NCI-H345 (cell line): ENCODE measurements around the gene WDR48.
"Not testable (repeated sequence)": the region's sequence is repeated elsewhere in the genome, so short reads cannot be mapped to it uniquely, and the experiment has no call there.

Experiments used
- DNase-seq: peaks from one replicate; lab custom pipeline; 2025; lab: John Stamatoyannopoulos, UW

WDR48 gene

DNA sequence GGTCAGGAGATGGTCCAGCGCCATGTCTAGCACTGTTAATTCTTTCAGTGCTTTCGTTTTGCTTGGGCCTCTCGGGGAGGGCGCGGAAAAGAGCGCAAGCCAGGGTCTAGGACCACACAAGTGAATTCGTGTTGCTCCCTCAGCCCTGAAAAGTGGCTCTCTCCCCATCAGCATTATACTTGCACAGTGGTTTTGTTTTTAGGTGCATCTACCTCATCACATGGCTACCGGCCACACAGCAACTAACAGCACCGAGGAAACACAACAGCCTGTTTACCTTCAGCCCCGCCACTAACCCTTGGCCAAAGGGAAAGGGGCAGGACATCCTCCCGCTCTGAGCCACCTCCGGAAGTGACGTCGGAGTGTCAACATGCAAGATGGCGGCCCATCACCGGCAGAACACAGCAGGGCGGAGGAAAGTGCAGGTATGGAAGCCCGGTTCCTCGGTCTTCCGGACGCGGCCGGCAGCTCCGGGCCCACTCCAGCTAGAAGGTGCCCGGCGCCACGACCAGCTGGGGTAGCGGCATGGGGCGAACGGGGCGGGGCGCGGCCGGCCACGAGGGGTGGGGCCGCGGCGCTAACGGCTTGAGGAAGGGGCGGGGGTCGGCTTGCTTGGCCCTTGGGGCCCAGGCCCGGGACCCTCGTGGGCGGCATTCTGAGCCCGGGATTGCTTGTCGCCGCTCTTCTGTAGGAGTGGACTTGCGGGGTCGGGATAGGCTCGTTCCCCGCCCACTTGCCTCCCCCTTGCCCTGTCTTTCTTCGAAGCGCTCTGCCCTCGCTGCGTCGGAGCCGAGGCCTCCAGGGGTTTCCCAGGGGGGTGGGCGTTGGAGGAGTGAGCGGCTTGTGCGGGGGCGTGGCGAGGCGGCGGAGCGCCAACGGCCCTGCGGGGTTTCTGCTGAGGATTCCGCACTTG is at the start of gene WDR48, which contains the start of gene SCN11A:
WDR48 (plus strand) TSS at position 368 of the 913 bp plus-strand sequence; CDS start at position 378, 10 bp downstream.
SCN11A (minus strand) TSS at position 296 of the 913 bp plus-strand sequence. CDS start 101,582 bp downstream, outside the sequence.
- DNase-seq = peak; percentile 89

DNA sequence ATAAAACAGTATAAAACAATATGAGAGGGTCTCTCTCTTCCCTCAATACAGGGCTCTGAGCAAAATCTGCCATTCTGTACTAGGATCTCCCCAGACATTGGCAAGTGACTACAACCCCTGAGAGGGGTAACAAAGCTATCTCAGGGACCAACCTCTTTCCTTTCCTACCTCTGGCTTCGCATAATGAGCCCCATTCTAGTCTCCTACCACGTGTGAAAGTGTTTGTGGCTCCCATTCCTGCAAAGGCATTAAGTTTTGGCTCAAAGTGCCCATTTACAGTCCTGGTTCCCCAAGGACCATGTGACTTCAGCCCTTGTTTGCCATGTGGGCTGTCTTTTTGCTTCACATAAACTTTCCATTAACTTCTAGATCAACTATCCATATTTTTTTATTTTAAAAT is 46.5 kb upstream of the WDR48 start:
- DNase-seq = no peak

DNA sequence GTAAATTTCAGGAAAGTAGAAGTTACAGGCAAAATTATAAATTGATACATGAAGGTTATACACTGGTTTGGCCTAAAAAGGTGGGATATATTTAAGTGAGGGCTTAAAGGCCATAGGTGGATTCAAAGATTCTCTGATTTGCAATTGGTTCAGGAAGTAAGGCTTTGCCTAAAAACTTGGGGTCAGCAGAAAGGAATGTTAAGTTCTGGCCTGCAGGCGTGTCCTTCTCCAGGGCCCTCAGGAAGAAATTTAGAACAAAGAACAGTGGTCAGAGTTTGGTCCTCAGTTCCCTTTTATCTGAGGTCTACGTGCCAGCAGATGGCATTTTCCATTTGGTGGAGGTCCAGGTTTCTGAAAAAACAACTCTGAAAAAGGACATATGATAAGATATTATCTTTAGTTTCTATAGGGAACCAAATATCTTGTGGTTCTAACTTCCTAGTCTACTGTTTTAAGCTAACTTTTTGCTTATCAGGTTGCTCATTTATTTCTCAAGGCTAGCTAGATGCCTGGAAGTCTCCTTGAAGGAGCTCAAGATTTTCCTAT is 40.6 kb upstream of the WDR48 start:
- no peak for DNase-seq

DNA sequence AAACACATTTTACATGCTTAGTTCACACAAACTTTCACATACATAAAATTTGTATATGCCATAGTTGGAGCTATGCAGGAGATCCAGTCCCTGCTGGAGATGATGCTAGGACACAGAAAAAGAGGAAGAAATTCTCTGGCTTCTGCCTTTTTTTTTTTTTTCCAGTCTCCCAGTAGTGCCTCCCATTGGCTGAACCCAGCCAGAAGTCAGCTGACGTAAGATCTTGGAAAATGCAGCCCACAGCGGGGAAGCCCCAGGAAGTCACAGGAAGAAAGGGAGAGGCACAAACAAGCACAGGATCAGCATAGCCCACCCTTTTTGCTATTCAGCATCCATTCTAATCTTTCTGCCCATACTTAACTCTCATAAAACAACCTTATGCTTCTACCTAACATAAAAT is 38.5 kb upstream of the WDR48 start:
- no peak for DNase-seq

DNA sequence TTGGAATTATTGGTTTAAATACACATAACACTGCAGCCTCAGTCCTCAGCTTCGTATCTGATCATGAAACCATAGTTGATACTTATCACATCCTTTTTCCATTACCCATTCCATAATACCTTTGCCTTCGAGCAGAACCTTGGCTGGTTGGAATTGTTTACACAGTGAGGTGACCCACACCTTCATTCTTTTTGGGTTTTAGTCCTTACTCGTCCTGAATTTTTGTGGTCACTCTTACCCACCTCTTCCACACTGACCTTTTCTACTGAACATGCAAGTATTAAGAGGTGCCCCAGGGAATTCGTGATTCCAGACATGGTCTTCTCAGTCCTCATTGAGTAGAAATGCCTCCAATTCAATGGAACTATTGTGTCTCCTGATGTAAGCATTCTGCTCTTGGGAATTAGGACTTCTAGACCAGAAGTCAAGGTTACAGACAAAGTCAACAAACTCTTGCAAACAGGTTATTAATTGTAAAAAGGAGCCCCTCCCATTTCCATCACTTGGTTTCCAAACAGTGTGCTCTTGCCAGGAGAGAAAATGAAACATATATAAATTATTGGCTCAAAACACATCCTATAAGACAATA is 37.8 kb upstream of the WDR48 start:
- no peak for DNase-seq

DNA sequence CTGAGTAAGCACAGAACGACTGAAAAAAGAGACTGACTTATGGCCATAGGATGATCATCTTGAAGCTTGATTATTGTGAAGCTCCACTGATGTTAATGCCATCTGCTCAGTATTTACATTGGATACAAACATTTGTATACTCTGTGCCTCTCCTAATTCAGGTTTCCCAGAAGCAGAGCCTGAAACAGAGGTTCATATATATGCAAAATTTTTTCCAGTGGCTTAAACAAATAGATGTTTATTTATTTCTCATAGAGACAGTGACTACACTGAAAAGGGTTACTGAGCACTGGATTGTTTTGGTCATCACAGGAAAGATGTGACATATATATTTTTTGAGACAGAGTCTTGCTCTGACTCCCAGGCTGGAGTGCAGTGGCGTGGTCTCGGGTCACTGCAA is 36.4 kb upstream of the WDR48 start:
- DNase-seq = no peak

DNA sequence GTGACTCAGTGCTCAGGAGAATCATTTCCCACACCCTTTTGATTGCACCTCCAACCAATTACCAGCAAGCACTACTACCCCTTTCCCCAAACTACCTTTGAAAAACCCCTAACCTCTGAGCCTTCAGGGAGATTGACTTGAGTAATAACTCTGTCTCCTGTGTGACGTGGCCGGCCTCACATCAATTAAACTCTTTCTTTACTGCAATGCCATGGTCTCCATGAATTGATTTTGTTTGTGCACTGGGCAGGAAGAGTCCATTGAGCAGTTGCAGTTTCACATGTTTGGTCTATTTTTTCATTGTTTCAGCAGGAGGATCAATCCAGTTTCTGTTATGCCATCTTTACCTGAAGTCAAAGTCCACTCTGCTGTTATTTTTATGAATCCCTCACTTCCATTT is 32.5 kb upstream of the WDR48 start:
- DNase-seq = no peak

DNA sequence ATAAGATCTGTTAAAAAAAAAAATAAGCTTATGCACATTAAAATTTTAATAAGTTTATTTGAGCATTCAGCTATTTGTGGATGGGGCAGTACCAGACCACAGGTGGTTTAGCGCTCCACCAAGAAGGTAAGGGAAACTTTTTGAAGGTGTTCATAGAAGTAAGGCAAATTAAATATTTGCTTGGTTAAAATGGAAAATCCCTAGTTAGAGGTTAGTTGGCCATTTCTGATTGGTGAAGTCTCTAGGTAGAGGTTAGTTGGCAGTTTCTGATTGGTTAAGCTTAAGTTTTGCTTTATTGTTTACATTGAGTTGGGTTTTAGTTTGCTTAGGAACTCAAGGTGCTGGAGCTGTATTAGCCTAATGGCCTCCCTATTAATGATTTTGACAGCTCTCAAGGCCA is 30.8 kb upstream of the WDR48 start:
- no peak for DNase-seq

DNA sequence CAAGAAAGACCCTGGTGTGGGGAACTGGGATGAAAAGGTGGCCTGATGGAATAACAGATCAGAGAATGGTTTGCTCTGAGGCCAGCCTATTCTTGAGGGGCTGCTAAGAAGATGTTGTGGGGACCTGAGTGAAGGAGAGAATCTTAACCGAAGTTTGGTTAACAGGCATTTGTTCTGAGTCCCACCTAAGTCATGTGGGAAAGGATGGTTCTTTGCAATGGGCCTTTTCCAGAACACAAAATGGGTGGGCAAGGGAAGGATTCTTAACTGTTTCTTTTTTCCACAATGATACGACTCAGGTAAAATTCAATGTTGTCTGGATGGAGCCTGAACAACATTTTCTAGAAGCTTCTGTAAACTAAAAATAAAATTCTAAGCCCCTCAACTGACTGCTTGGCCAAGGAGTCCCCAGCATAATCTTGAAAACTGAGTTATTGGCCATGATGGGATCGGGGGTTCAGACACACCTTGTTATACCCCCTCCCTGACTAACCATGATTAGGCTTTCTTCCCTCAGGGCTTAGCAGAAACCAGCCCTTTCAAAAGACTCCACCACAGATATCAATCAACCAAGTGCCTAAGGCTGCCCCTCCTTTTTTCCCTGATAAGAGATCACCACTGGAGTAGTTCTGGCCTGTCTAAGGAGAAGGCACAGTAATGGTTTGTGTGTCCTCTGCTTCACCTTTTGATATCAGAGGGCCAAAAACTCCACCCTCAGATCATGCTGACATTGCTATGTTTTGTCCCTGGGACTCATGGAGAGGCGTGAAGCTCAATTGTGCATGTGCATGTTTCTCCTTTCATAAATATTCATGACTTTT is 30.1 kb upstream of the WDR48 start:
- DNase-seq = no peak

DNA sequence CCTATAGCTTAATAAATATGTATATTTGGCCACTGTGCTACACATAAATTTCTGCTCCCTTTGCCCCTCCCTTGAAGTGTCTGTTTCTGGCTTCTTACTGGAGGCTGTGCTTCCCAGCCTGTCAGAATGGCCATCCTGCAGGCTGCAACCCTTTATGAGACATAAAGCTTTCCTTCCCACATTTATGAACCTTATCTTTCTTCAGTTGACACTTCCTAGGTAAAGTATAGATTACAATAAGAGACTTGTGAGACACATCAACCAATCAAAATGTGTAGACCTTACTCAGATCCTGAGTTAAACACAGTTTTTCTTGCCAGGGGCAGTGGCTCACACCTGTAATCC is 29.6 kb upstream of the WDR48 start:
- DNase-seq = no peak

DNA sequence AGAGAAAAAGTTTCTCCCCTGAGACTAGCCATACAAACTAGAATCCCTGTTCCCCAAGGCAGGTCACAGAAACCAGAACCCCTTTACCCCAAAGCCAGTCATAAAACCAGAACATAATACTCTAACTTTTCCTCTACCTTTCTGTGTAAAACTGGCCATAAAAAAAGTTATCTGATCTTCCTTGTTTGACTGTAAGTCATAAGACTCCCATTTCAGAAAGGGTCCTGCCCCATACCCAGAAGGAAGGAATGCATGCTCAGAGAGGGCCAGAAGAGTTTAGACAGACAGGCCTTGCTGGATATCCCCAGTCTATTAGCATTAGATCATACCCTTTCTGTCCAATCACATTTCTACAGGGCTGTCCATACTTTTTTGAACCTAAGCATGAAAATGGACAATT is 27.3 kb upstream of the WDR48 start:
- DNase-seq = no peak

DNA sequence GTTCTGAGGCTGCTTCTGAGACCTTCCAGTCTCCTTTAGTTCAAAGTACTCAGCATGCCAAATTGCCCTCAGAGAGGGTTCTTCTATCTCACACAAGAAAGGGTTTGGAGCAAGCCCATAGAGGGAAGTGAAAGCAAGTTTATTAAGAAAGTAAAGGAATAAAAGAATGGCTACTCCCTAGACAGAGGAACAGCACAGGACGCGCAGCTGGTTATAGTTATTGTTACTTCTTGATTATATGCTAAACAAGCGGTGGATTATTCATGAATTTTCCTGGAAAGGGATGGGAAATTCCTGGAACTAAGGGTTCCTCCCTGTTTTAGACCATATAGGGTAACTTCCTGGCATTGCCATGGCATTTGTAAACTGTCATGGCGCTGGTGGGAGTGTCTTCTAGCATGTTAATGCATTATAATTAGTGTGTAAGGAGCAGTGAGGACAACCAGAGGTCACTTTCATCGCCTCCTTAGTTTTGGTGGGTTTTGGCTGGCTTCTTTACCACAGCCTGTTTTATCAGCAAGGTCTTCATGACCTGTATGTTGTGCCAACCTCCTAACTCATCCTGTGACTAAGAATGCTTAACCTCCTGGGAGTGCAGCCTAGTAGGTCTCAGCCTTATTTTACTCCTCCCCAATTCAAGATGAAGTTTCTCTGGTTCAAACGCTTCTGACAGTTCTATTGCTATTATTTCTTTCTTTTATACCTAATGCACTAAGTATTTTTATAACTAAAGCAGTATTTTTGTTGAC is 26.4 kb upstream of the WDR48 start:
- no peak for DNase-seq

DNA sequence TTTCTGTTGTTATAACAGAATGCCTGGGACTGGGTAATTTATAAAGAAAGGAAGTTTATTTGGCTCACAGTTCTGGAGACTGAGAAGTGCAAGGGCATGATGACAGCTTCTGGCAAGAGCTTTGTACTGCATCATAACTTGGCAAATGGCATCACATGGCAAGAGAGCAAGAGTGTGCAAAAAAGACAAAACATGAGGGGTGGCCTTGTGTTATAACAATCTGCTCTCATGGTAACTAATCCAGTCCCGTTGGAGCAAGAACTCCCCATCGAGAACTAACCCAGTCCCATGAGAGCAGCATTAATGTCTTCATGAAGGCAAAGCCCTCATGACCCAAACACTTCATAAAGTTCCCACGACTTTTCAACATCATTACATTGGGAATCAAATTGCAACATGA is 23.3 kb upstream of the WDR48 start:
- DNase-seq = no peak

DNA sequence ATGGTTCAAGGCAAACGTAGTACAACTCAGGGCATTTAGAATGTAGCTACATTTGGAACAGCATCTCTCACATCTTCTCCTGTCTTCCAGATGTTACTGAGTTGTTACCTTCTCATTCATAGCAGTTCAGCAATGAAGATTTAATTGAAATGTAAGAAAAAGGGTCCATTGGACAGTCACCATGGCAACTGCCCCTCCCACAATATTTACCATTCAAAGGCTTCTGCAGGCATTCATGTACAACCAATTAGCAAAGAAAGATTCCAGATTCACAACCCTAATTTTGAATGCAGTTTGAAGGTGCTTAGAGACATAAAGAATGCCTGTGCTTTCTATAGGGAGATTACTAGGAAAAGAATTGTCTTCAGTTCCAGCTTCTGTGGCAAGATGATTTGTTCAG is 22.3 kb upstream of the WDR48 start:
- DNase-seq = no peak

DNA sequence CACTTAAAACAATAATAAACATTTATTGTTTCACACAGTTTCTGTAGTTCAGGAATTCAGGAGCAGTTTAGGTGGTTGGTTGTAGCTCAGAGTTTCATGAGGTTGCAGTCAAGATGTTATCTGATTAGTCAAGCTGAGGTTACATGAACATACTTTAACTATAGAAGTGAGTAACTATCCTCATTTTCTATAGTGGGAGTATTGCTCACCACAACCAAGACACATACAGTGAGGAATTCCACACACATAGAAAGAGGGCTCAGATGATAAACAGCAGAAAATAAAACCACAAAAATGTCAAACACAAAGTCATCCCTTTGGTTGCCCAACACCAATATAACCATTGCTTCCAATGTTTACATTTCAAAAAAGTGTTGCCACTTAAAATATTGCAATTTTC is 13.7 kb upstream of the WDR48 start:
- DNase-seq = no peak

DNA sequence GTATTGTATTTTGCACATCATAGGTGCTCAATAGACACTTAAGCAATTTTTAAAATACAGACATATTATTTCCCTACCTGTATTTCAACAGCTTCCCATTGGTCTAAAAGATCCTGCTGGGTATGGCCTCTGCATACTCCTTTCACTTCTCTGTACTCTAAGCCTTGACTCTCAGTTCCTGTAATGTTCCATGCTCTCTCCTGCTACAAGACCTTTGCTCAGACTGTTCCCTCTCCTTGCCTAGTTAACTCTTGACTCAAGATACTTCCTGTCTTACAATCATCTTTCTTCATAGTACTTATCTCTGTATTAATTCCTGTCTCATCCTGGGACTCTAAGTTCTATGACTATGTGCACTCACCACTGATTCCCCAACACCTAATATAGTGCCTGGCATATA is 1.8 kb upstream of the WDR48 start:
- DNase-seq = no peak

DNA sequence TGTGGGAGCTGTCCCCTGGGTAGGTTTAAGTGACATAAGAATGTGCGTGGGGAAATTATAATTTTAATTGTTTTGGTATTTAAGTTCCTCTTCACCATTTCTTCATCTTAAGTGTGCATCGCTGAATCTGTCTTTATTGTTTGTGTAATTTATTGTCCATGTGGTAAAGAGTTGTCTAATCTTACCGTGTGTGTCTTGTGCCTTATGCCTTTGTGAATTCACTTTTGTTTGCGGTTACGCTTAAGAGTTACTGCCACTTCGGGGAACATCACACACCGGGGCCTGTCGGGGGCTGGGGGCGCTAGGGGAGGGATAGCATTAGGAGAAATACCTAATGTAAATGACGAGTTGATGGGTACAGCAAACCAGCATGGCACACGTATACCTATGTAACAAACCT is 767 bp downstream of the WDR48 start:
- DNase-seq = no peak

DNA sequence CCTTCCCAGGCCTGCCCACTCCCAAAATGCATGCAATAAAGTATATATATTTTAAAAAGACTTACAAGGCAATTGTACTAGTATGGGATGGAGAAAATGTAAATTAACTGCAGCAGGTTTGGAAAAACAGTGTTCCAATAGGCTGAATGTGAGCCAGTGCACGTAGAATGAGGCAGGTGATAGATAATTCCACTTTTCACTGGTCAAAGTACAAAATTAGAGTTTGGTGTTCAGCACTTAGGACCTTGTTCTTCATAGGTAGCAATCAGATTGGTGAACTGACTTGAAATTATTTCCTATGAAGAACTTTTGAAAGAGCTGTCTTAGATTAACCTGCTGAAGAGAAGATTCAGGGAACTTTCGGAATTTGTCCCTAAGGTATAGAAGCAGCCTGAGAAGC is 1.9 kb downstream of the WDR48 start:
- no peak for DNase-seq

DNA sequence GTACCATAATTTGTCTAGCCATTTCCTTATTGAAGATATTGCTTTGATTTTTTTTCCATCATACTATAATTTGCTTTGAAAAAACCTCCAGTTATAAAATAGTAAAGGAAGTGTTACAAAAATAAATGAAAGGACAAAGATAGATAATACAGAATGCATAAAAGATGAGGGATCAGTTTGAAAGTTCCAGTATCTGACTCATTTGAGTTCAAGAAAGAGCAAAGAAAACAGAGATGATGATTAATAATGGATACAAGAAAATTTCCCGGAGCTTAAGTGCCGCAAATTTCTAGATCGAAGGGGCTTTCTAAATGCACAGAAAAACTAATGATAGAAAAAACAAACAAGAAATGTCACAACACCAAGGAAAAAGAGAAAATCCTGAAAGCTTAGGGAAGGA is 4.3 kb downstream of the WDR48 start:
- no peak for DNase-seq

DNA sequence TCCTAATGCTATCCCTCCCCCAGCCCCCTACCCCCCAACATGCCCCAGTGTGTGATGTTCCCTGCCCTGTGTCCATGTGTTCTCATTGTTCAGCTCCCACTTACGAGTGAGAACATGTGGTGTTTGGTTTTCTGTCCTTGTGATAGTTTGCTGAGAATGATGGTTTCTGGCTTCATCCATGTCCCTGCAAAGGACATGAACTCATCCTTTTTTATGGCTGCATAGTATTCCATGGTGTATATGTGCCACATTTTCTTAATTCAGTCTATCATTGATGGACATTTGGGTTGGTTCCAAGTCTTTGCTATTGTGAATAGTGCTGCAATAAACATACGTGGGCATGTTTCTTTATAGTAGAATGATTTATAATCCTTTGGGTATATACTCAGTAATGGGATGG is 9.4 kb downstream of the WDR48 start:
- DNase-seq = not testable (repeated sequence)

DNA sequence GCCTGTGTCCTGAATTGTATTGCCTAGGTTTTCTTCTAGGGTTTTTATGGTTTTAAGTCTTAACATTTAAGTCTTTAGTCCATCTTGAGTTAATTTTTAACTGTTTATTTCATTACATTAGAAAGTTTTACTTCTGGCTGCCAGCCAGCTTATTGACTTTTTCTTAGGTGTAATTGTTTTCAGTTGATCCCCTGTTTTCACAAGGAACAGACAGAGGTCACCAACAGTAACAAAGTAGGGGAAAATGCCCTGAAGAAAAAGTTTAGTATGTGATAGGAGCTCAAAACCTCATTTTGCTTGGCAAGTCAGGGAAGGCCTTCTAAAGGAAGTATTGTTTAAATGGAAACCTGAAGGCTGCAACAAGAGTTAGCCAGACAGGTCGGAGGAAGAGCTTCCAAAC is 10.4 kb downstream of the WDR48 start:
- DNase-seq = no peak

DNA sequence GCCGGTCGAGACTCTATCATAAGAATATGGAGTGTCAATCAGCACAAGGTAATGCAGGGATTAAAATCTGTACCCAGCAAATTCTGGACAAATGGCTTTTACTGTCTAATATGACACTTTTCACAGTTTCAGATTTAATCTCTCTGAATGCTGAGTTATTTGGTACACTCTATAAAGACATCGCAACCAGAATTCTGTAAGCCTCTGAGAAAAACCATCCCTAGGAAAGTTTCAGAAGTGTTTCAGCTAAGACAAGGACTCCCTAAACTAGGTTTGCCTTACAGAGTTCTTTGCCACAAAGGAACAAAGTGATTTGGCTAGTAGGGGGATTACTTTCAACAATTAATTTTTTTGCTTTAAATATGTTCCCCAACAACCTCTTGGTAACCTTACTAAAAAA is 11.3 kb downstream of the WDR48 start:
- no peak for DNase-seq
